ENCODE data around the gene VSTM1.

DNA sequence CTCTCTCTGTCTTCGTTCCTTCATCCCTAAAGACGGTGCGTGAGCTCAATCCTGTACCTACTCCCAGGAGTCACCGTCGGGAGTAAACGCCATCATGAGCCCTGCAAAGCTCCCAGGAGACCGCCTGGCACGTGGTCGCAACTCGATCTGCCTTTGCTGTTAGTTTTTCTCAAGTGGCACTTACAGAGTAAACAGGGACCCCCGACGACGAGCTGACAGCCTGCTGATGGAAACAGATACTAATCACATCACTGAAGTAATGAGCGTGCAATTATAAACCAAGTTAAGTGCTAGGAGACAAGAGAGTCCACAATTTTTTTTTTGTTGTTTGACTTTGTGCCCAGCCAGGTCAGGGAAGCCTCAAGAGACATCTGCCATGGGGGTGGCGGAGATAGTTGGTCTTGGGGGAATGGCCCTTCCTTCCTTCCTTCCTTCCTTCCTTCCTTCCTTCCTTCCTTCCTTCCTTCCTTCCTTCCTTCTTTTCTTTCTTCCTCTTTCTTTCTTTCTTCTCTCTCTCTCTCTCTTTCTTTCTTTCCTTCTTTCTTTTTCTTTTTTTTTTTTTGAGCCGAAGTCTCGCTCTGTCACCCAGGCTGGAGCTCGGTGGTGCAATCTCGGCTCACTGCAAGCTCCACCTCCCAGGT is 48.7 kb downstream of the VSTM1 start:
- TF ChIP-seq, protein P1, sequence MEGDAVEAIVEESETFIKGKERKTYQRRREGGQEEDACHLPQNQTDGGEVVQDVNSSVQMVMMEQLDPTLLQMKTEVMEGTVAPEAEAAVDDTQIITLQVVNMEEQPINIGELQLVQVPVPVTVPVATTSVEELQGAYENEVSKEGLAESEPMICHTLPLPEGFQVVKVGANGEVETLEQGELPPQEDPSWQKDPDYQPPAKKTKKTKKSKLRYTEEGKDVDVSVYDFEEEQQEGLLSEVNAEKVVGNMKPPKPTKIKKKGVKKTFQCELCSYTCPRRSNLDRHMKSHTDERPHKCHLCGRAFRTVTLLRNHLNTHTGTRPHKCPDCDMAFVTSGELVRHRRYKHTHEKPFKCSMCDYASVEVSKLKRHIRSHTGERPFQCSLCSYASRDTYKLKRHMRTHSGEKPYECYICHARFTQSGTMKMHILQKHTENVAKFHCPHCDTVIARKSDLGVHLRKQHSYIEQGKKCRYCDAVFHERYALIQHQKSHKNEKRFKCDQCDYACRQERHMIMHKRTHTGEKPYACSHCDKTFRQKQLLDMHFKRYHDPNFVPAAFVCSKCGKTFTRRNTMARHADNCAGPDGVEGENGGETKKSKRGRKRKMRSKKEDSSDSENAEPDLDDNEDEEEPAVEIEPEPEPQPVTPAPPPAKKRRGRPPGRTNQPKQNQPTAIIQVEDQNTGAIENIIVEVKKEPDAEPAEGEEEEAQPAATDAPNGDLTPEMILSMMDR (IDR thresholded peaks at IDR 0.05): no peak
- no peak for TF ChIP-seq POLR2A (IDR thresholded peaks at IDR 0.05)
- TF ChIP-seq POLR2AphosphoS5 (IDR thresholded peaks at IDR 0.05): no peak
- TF ChIP-seq EP300 (IDR thresholded peaks at IDR 0.05): no peak
